NCI-H2107 (cell line): ENCODE data around the gene KIF2A.
"Not testable (repeated sequence)": the region's sequence is repeated elsewhere in the genome, so short reads cannot be mapped to it uniquely, and the experiment has no call there.

Source experiments
- DNase-seq: peaks from one replicate; lab custom pipeline; 2025; lab: John Stamatoyannopoulos, UW

Gene KIF2A

DNA sequence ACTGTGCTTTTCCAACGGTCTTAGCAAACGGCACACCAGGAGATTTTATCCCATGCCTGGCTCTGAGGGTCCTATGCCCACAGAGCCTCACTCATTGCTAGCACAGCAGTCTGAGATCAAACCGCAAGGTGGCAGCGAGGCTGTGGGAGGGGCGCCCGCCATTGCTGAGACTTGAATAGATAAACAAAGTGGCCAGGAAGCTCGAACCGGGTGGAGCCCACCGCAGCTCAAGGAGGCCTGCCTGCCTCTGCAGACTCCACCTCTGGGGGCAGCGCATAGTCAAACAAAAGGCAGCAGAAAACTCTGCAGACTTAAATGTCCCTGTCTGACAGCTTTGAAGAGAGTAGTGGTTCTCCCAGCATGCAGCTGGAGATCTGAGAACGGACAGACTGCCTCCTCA lies 14.2 kb upstream of the KIF2A start:
- DNase-seq = not testable (repeated sequence)

DNA sequence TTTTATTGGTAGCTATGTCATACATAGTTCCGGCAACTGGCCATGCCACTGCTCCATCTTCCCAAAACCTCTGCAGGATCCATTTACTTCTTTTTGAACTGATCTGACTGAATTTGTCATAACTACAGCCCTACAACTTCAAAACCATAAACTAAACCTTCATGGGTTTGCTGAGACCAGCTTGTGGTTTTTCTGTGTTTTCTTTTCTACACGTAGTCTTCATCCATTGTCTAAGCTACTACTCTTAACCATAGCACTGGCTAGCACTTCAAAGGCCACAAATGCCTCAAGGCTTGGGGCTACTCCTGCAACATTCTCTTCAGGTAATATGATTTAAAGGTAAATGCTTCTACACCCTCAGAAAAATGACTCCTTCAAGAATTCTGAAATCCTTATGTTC lies 9.0 kb upstream of the KIF2A start:
- no peak for DNase-seq

DNA sequence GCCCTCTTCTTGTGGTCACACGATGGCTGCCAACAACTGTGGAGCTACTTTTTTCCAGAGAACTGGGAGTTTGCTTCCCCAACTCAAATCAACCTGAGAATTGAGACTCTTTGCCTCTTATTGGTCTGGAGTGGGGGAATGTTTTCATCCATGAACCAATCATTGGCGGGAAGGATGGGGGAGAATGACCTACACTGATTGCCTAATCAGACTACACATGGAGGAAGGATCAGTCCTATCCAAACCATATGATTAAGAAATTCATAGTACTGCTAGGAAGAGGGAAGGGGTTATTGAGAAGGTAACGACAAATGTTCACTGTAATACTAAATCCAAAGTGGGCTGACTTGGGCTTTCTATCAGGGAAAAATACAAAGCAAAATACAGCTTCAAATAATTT lies 7.9 kb upstream of the KIF2A start:
- no peak for DNase-seq

DNA sequence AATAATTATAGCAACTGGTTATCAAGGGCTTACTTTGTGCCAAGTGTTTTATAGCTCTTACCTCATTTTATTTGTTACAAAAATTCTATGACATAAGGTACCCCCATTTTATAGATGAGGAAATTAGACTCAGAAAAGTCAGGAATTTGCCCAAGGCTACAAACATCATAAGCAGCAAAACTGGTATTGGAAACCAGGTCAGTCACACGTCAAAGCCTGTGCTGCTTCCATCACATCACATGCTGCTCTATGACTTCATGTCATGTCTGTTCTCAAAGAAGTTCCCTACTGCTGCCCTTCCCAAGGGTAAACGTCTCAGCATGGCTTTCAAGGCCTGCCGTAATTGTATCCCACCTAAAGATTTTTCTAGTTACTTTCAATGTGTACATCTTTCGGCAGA lies 6.9 kb upstream of the KIF2A start:
- DNase-seq = no peak

DNA sequence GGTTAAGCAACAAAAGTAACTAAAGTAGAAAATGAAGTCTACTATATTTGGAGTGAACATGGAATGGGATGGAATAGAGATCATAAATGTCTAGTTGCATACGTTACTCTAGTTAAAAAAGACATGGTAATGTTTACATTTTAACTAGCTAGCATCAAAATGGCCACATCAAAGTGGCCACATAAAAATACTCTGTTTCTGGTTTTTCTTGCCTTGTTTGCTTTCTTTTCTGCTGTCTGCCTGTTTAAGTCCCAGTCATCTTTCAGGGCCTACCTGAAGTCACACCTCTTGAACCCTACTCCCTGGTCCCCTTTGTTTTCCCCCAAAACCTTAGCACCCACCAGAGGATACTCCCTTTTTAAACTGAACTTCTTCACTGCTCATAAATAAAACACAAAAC lies 6.4 kb upstream of the KIF2A start:
- no peak for DNase-seq

DNA sequence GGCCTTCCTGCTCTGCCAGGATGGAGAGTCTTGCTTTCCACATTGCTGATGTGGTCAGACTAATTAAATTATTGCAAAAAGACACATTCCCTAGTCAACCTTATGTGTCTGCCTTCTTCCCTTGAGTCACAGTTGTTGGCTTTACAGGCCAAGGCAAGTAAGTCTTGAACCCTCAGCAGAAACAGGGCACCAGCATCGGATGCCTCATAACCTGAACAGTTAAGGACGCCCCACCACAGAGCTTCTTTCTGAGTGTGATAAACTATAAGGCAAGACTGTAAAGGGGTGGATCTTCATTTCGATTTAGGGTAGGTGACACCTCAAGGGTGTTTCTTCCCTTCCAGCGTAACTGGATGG lies 670 bp upstream of the KIF2A start:
- no peak for DNase-seq

DNA sequence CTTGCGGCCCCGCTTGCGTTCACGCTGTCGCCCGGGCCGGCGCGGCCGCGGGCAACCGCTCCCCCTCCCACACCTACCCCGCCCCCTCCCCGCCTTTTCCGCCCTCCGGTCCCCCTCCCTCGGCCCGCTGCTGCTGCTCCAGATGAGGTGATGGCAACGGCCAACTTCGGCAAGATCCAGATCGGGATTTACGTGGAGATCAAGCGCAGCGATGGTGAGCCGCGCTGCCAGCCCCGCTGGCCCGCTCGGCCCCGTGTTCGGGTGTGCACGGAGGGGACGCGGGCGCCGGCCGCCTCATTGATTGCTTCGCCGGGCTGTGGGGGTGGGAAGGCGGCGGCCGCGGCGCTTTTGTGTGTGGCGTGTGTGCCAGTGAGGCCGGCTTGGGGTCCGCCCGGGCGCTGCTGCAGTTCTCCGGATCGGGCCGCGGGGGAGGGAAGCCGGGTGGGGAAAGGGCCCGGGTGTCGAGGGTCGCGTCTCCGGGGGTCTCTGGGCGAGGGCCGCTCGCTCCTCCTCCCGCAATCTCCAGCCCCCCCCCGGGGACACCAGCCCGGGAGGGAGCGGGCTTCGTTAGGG lies 403 bp downstream of the KIF2A start:
- no peak for DNase-seq

DNA sequence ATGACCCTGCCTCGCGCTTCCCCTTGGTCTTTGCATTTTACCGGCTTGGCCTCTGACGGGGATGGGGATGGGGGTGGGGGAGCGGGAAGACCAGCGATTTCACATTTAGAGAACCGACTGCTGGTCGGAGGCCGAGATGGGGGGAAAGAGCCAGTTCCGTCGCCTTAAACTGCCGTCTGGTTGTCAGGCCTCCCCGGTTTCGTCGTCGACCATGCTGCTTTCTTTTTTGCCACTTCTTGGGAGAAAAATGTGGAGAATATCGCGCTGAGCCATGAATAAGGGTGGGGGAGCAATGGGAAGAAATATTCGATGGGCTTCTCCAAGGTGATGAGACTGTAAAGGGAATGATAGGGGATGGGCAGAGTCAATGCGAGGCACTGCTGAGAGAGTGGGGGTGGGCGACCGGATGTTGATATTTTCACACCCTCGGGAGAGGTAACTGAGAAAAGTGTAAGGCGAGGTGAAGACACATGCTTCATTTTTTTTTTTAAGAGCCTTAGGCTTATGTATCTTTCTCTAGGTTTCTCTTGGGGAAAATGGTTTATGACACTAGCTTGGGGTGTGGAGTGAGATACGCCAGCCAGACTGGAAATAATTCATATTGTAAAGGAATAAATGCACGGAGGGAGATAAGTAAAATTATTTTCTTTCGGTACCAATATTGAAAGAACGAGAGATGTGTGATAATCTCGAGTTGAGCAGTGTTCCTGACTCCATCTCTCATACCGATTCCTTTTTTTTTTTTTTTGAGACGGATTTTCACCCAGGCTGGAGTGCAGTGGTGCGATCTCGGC lies 1.1 kb downstream of the KIF2A start:
- no peak for DNase-seq

DNA sequence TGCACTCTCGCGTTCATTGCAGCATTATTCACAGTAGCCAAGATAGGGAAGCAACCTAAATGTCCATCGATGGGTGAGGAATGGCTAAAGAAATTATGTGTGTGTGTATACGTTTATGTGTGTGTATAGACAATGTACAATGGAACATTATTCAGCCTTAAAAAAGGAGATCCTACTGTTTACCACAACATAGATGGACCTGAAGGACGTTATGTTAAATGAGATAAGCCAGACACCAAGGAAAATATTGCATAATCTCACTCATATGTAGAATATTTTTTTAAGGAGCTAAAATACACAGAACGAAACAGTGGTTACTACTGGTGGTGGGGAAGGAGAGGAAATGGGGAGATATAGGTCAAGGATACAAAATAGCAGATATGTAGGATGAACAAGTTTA lies 2.4 kb downstream of the KIF2A start:
- no peak for DNase-seq

DNA sequence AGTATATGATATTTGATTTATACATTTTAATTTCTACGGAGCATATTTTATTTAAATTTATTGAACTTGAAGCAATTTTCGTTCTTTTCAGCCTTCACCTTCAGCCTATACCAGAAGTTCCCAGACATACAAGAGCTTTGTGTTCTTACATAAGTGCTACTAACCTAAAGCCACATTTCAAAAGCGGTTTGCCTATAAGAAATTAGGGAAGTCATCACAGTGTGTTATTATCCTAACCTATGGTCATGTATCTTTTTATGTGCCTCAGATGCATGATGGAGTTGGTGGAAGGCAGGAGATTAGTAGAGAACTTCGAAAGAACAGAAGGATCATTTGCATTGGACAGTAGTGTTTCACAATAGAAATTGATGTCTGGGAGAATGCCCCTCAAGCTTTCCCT lies 3.1 kb downstream of the KIF2A start:
- DNase-seq = no peak

DNA sequence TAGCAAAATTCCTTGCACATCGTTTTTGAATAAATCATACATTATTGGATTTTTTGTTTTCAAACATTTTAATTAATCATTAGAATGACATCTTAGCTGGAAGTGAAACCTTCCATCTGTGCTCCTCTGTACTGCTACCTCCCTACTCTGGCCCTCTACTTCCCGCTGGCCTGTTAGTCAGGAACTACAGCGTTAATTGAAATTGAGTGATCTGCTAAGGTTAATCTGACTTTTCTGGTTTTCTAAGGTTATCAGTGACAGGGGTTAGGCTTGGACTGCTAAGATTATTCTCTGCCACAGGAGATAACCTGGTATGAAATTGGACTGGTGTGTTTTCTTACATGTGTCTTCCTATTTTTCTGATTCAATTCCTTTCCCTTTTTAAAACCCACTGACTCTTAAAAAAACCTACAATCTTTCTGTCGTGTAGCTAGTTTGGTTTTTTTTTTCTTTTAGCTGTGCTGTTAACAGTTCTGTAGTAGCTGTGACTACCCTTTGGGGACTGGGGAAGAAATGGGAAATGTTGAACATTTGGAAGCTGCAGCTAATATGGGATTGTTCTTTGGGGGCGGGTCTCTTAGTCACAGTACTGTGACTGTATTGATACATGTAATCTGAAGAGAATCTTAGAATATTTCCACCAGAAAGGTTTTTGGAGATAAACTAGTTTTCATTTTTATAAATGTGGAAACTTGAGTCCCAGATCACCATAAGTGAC lies 4.6 kb downstream of the KIF2A start:
- no peak for DNase-seq

DNA sequence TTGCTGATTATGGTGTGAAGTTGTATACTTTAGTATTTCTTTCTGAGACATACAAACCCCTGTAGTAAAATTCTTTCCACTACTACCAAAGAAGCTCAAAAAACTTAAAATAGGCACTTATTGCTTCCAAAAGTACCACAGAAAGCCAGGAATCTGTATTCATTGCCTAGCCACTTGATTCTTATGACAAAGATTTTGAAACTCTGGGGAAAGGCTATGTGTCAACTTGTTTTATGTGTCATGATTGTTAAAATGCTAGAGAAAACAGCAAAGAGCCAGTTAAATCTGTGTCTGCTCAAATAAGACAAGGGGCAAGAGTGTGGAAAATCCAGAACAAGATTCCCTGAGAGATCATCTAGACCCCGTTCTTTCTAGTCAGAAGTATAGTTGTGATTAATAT lies 6.0 kb downstream of the KIF2A start:
- DNase-seq = no peak

DNA sequence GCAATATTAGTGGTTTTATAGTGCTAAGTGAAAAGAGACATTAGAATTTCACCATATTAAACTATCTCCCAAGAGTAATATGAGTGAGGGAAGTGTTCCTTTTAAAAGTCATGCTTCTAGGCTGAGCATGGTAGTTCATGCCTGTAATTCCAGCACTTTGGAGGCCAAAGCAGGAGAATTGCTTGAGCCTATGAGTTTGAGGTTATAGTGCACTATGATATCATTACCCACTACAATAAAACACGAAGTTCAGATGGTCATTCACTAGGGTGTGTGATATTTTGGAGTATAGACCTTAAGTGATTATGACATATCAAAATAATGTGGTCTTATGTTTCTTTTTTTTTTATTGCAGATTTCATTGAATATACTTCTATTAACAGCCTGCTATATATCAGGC lies 6.7 kb downstream of the KIF2A start:
- DNase-seq = no peak

DNA sequence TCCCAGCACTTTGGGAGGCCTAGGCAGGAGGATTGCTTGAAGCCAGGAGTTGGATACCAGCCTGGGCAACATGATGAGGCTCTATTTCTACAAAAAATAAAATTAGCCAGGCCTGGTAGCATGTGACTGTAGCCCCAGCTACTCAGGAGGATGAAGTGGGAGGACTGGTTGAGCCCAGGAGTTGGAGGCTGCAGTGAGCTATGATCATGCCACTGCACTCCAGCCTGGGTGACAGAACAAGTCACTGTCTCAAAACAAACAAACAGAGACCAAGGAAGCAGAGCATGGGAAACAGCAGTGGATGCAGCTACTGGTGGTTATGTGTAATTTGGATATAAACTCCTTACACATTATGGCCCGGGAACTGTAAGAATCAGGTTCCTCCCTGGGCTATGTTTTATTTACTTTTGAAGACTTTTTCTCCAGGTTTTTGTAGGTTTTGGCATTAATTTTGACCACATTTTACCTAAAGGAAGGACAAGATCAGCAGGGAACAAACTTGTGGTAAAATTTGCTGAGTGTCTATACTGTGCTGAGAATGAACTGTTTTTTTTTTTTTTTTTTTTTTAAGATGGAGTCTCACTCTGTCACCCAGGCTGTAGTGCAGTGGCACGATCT lies 8.3 kb downstream of the KIF2A start:
- no peak for DNase-seq

DNA sequence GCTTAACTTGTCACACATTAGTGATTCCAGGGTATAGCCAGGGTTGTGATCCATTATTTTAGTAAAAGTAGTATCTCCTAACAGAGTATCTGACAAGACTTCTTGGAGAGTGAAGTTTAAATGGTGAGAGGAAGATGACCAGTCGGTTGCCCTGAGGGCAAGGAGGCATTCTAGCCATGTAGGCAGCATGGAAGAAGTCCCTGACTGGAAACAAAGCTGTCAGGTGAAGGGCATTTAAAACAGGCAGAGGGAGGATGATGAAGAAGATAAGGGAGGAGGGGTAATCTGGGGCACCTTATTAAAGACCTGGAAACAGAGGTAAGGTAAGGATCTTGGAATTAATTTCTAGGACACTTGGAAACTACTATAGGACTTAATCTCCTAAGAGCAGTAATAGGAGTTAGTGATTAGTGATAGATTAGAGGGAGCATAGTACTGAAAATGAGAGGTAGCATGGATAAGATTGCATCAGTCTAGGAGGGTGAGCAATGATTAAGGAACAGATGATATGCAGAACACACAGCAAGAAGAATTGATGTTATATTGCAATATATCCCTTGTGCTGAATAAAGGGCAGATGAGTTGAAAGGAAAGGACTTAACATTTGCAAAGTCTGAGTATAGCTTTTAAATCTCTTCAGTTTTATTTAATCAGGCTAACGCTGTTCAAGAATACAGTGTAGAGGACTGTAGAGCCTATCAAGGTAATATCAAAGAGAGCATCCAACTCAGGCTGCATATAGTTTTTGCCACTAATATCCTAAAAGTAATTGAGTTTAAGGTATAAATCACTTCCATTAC lies 9.6 kb downstream of the KIF2A start:
- no peak for DNase-seq

DNA sequence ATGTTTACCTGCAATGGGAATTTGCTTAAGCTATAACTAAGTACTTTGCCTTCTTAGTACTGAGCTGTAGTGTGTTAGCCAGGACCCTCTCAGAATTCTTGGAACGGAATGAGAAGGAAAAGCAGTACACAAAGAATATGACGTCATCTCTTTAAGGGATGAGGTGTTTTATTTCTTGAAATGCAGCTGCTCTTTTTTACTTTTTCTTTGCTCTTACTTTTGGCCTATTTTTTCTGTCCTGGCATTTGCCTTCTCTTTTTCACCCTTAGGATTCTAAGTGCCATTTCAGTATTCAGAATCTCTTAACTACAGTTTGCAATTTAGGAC lies 10.1 kb downstream of the KIF2A start:
- DNase-seq = no peak

DNA sequence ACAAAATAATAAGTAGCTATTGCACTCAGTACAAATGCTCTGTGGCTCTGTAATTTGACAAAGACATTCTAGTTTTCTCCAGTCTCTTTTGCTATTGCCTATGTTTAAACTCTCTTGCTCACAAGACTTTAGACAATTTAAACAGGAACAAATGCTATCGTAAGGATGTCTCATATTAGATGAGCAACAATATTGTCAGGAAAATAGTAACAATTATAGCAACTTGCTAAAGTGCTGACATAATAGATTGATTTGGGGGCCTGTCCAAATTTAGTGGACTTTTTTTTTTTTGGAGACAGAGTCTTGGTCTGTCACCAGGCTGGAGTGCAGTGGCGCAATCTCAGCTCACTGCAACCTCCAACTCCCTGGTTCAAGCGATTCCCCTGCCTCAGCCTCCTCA lies 11.8 kb downstream of the KIF2A start:
- no peak for DNase-seq

DNA sequence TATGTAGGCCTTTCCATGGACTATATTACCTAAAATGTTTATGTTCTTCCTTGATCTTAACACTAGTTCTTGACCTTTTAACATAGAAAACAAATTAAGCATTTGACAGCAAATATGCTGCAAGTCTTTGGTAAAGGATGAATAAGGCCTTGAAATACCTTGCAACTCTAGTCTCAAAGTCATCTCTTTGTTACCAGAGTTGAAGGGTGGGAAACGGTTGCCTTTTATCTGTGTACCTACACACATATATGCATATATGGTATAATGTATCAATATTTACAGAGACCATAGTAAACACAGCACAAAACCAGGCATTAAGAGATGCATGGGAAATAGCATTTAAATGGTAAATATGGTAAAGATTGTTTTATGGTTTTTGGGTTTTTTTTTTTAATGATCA lies 16.5 kb downstream of the KIF2A start:
- DNase-seq = no peak

DNA sequence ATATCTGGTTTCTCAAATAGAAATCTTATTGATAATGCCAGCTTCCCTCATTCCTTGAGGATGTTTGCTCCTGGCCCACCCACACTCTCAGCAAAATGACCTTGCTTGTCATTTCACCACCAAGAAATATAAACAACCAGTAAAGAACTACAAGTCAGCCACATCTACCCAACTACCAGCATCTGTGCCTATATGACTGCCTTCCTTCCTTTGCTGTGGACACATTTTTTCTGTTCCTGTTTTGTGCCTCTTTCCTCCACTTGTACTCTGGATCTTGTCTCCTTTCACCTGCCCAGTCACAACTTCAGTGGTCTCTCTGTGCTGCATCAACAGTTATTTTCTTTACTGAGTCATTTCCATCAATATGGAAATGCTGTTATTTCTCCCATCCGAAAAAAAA lies 20.3 kb downstream of the KIF2A start:
- DNase-seq = no peak

DNA sequence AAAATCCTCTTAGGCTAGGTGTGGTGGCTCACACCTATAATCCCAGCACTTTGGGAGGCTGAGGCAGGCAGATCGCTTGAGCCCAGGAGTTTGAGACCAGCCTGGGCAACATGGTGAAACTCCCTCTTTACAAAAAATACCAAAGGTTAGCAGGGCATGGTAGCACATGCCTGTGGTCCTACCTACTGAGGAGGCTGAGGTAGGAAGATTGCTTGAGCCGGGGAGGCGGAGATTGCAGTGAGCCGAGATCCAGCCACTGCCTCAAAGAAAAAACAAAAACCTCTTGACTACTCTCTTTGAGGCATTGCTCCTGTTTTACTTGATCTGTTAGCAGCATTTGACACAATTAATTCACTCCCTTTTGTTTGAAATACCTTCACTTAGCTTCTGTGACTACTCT lies 20.7 kb downstream of the KIF2A start:
- DNase-seq = no peak

DNA sequence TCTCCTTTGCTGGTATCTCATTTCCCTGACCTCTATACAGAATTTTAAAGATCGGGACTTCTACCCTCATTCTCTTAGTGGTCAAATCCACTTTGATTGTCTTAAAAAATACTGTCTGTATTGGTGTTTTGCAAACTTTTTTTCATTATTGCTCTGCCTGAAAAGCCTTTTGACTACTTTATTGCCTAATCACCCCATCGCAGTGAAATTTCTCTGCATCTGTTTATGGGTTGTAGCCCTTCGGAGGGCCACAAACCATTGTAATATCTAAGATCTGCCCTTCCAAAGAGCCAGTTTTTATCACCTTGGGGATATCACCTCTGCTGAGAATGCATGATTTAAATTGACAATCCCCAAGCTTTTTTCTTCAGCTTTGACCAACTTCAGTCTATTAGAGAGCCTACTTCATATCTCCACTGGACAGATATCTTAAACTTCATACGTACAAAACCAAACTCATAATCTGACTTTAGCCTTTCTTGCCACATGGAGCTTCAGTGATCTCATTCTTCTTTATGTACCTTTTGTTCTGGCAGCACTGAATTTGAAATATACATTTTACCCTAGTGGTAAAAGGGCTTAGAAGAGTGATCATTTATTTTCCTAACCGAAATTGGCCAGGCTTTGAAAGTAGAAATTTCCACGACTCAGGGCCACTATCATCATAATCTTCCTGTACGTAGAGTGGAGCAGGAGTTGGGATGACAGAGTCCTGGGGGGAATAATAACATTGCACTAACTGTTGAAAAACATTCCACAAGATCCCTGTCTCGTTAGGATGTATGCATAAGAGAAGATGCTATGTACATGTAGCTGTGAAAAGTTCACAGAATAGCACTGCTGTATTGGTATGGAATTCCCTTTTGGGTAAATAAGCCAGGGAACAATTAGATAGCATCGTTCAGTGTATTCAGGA lies 21.4 kb downstream of the KIF2A start:
- no peak for DNase-seq
